Thyroid gland (tissue), 4 donors: ENCODE results near the gene RTN4. TPM values are rescaled to one million over a fixed set of nuclear protein-coding genes. Genes with fewer than 3 reads are reported as not detected.

Experiments used
- DNase-seq, 2 donors: peaks; one replicate each; pipeline ENCODE4 v3.0.0-alpha.2; 2019
- H3K27ac ChIP-seq, 3 donors: fragments of 200-600 bp; sonication (generic); 1 replicate in 2 of 3; 2 replicates in 1 of 3; pipeline ENCODE4 v1.5.1; 2016 to 2019; ENCODE audit warnings: mild to moderate bottlenecking in 1 of 3, moderate library complexity in 1 of 3
- H3K27me3 ChIP-seq: fragments of 200-600 bp; sonication (generic); one replicate; pipeline ENCODE4 v1.5.1; 2019
- H3K36me3 ChIP-seq, 2 donors: fragments of 200-600 bp; sonication (generic); one replicate each; pipeline ENCODE4 v1.5.1; 2016 to 2019
- H3K4me1 ChIP-seq, 2 donors: fragments of 200-600 bp; sonication (generic); one replicate each; pipeline ENCODE4 v1.5.1; 2017 to 2019
- H3K4me3 ChIP-seq, 3 donors: fragments of 200-600 bp; sonication (generic); replicated peaks in 1 of 3; 1 replicate in 2 of 3; 2 replicates in 1 of 3; pipeline ENCODE4 v1.5.1; 2016; ENCODE audit warnings: mild to moderate bottlenecking in 1 of 3
- H3K9me3 ChIP-seq: fragments of 200-600 bp; sonication (generic); one replicate; pipeline ENCODE4 v1.5.1; 2017
- POLR2A ChIP-seq, 2 donors: fragments of 450-650 bp; IDR thresholded peaks; one replicate each; pipeline ENCODE4 v1.6.1; 2017; ENCODE audit warnings: antibody characterized with exemption in 2 of 2, mild to moderate bottlenecking in 2 of 2, moderate library complexity in 1 of 2
- WGBS, 2 donors: methylation state at CpG; one replicate each; pipeline ENCODE4 v1.1.5; 2017; 5-methylcytosine and 5-hydroxymethylcytosine counted together
- intact Hi-C: fragments of 100-400 bp; cut with DNase I; formaldehyde crosslinking; loops from one replicate; pipeline ENCODE4 v1.15.1; 2023
- total RNA-seq, 4 donors: library from RNA; depleted of rRNA; stranded (reverse); fragments of >200 nt; gene quantifications; one replicate each; pipeline ENCODE4 v1.2.3, GENCODE V29; 2016
- TF ChIP-seq, protein P1 (sequence below), 6 experiments: fragments of 200-600 bp in 3 of 6; fragments of 450-650 bp in 3 of 6; sonication (generic) in 3 of 6; IDR thresholded peaks; one replicate each; pipeline ENCODE4 v1.5.1; 2016 to 2019; ENCODE audit warnings: antibody characterized with exemption in 6 of 6, mild to moderate bottlenecking in 2 of 6, inconsistent platforms in 1 of 6, moderate library complexity in 1 of 6

RTN4 gene, protein sequence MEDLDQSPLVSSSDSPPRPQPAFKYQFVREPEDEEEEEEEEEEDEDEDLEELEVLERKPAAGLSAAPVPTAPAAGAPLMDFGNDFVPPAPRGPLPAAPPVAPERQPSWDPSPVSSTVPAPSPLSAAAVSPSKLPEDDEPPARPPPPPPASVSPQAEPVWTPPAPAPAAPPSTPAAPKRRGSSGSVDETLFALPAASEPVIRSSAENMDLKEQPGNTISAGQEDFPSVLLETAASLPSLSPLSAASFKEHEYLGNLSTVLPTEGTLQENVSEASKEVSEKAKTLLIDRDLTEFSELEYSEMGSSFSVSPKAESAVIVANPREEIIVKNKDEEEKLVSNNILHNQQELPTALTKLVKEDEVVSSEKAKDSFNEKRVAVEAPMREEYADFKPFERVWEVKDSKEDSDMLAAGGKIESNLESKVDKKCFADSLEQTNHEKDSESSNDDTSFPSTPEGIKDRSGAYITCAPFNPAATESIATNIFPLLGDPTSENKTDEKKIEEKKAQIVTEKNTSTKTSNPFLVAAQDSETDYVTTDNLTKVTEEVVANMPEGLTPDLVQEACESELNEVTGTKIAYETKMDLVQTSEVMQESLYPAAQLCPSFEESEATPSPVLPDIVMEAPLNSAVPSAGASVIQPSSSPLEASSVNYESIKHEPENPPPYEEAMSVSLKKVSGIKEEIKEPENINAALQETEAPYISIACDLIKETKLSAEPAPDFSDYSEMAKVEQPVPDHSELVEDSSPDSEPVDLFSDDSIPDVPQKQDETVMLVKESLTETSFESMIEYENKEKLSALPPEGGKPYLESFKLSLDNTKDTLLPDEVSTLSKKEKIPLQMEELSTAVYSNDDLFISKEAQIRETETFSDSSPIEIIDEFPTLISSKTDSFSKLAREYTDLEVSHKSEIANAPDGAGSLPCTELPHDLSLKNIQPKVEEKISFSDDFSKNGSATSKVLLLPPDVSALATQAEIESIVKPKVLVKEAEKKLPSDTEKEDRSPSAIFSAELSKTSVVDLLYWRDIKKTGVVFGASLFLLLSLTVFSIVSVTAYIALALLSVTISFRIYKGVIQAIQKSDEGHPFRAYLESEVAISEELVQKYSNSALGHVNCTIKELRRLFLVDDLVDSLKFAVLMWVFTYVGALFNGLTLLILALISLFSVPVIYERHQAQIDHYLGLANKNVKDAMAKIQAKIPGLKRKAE
- 100 to 1,000 TPM; 144 to 256 (median 180) TPM for total RNA-seq

DNA sequence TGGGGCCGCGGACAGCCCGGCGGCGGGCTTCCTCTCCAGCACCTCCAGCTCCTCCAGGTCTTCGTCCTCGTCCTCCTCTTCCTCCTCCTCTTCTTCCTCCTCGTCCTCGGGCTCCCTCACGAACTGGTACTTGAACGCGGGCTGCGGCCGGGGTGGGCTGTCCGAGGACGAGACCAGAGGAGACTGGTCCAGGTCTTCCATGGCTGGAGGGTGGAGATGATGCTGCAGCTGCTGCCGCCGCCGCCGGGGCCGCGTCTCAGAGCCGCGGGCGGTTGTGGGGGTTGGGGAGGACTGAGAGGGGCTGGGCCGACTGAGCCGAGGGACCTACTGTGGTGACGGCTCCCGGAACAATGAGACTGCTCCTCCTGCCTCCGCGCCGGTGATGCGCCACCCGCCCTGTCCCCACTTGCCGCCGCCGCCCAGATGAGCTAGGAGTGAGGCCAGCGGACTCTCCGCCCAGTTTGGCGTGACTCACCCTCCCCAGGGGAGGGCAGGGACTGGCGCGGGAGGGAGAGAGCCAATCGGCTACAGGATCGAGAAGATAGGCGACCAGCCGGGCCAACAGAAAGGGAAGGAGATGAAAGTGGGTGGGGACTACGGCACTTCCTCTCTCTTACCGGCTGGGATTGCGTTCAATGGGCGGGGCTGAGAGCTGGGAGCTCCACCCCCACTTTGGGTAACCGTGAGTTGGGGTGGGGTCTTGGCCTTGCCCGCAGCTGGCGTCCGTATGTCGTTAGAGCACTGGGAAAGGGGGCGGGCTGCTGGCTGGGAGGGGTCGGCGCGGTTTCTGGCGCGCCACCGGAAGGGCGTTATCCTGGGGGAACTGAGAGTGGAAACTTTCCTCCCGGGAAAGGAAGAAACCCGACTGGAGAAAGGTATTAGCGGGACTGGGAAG, at the start of gene RTN4:
RTN4 (minus strand) TSS at position 352 of the 895 bp plus-strand sequence; CDS start at position 201, 151 bp downstream.
- 1% methylated on average over 51 to 63 of the region's 66 CpGs for WGBS, 2 donors
- Histone ChIP-seq H3K27ac (peak within 1 kb of the TSS; percentile 94 to 98 (median 98)), H3K9me3 (no peaks in the 10 kb centered on the region), H3K4me3 (peak within 1 kb of the TSS; percentile 71 to 88 (median 80)), H3K27me3 (no peaks in the 10 kb centered on the region), H3K4me1 (peaks cover 21 to 39% of the 10 kb centered on the region in 2 donors), H3K36me3 (no peaks in the 10 kb centered on the region)
- TF ChIP-seq, protein P1, sequence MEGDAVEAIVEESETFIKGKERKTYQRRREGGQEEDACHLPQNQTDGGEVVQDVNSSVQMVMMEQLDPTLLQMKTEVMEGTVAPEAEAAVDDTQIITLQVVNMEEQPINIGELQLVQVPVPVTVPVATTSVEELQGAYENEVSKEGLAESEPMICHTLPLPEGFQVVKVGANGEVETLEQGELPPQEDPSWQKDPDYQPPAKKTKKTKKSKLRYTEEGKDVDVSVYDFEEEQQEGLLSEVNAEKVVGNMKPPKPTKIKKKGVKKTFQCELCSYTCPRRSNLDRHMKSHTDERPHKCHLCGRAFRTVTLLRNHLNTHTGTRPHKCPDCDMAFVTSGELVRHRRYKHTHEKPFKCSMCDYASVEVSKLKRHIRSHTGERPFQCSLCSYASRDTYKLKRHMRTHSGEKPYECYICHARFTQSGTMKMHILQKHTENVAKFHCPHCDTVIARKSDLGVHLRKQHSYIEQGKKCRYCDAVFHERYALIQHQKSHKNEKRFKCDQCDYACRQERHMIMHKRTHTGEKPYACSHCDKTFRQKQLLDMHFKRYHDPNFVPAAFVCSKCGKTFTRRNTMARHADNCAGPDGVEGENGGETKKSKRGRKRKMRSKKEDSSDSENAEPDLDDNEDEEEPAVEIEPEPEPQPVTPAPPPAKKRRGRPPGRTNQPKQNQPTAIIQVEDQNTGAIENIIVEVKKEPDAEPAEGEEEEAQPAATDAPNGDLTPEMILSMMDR (IDR thresholded peaks at IDR 0.05): peak in 3 of 6 experiments; percentile 26 to 37 (median 35)
- peak; percentile 94 to 99 for TF ChIP-seq POLR2A (IDR thresholded peaks at IDR 0.05)
- intact Hi-C loops: no loop called here
- peak; percentile 99 for DNase-seq

DNA sequence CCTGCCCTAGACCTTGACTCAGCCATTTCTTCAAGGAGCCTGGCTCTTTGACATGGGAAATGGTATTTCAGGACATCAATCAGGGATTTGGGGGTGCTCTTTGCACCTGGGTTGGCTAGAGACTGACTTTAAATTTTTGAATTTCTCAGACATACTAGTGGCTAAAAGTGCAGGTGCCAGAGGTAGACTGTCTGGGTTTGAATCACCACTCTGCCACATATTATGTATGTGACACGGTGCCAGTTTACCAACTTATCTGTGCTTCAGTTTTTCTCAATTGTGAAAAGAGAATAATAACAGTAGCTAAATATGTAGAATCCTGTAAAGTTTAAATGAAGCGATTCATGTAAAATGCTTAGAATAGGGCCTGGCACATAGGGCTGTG, 49.2 kb upstream of the RTN4 start:
- Histone ChIP-seq H3K4me3 (no peak overlapping the region), H3K9me3 (no peaks in the 10 kb centered on the region), H3K27me3 (no peaks in the 10 kb centered on the region), H3K4me1 (peaks cover 23 to 37% of the 10 kb centered on the region in 2 donors), H3K36me3 (no peaks in the 10 kb centered on the region), H3K27ac (peak overlapping the region; percentile 14 to 59 (median 54))
- DNase-seq: no peak
- intact Hi-C loops: loop anchor here (10.0 kb wide), 1 partner anchor 65 kb away; no protein-coding TSS in a partner anchor
- TF ChIP-seq, protein P1 (IDR thresholded peaks at IDR 0.05): no peak
- no peak for TF ChIP-seq POLR2A (IDR thresholded peaks at IDR 0.05)
- WGBS, 2 donors: 94 to 95% methylated on average over 2 of the region's 2 CpGs

DNA sequence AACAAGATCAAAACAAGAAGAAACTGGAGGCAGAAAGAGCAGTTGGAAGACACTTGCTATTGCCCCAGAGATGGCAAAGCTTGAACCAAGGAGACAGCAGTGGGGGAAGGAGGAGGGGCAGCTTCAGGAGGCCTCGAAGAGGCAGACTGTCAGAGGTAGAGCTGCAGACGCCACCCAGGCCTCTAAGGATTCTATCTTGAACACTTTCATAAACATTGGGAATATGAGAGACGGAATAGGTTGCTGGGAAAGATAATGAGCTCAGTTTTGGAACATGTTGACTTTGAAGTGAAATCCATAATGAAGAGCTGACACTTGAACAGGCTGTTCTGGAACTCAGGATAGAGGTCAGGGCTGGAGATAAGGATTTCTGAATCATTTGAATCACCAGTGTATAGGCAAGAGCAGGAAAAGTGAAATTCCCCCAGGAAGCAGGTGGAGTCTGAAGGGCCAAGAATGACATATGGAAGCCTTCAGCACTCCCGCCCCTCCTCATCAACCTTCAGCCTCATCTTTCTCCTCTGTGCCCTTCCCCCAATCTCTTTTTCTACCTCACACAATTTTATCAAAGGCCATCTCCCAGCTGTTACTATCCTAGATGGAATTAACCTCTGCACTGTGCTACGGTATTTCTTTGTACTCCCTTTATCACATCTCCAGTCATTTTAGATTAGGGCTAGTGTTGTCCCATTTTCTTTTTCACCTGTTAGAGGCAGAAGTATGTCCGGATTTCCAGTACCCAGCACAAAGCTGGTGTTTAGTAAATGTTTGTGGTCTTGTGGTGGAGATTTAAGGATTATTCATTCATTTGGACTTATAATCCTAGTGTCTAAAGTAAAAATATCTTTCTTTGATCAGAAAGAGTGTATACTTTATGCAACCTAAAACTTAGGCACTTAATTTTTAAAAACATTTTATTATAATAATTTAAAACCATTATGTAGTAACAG, 47.5 kb upstream of the RTN4 start:
- Histone ChIP-seq H3K9me3 (no peaks in the 10 kb centered on the region), H3K27me3 (no peaks in the 10 kb centered on the region), H3K4me3 (no peak overlapping the region), H3K36me3 (no peaks in the 10 kb centered on the region), H3K4me1 (peaks cover 23 to 40% of the 10 kb centered on the region in 2 donors), H3K27ac (peak overlapping the region; percentile 74 to 78 (median 77))
- TF ChIP-seq, protein P1 (IDR thresholded peaks at IDR 0.05): no peak
- no peak for TF ChIP-seq POLR2A (IDR thresholded peaks at IDR 0.05)
- peak in 1 of 2 donors; percentile 16 for DNase-seq
- intact Hi-C loops: loop anchor here (10.0 kb wide), 1 partner anchor 67 kb away; no protein-coding TSS in a partner anchor
- WGBS, 2 donors: 72 to 78% methylated on average over 6 of the region's 6 CpGs
